Measurements from ENCODE around the gene LAD1. TPM values are rescaled to one million over a fixed set of nuclear protein-coding genes. Genes with fewer than 3 reads are reported as not detected.

The LAD1 gene
- total RNA-seq, 2 experiments from 2014 or later, result not detected

GRCh38 chr1:201403359-201403758 is 4.2 kb upstream of the LAD1 start:
- BruUV-seq (replicated peaks), result no TSS peak
- Histone ChIP-seq H3K9me2 (ENCODE audit: insufficient read depth, low read length) (no peaks in the 10 kb centered on the region), H3K9me3 (ENCODE audit: low read length) (no peaks in the 10 kb centered on the region), H3K4me2 (ENCODE audit: low read length) (no peak overlapping the region), H3K4me1 (ENCODE audit: insufficient read depth, low read length, poor library complexity, severe bottlenecking) (no peaks in the 10 kb centered on the region), H3K4me3 (ENCODE audit: low read depth, low read length, poor library complexity, severe bottlenecking) (no peak overlapping the region), H2AFZ (ENCODE audit: low read length) (no peak overlapping the region), H3K27ac (ENCODE audit: low read depth, low read length, poor library complexity, severe bottlenecking) (no peak overlapping the region), H3K79me2 (ENCODE audit: insufficient read depth, low read depth, low read length) (no peaks in the 10 kb centered on the region), H3K36me3 (ENCODE audit: insufficient read depth, low read length) (no peaks in the 10 kb centered on the region), H4K20me1 (ENCODE audit: insufficient read depth, low read length) (no peaks in the 10 kb centered on the region)
- TF ChIP-seq CTCF (conservative IDR thresholded peaks at IDR 0.05; ENCODE audit: low read length), result no peak
- TF ChIP-seq EZH2phosphoT487 (IDR thresholded peaks at IDR 0.05; ENCODE audit: borderline replicate concordance, low read depth, low read length), result no peak
- CTCF ChIA-PET (ENCODE audit: unreplicated experiment), result no interaction called here
- POLR2A ChIA-PET, result interaction anchor here (0.6 kb wide), 1 partner anchor 521 kb away, joined by 3 read pairs; no protein-coding TSS in a partner anchor
- DNase-seq (ENCODE audit: low spot score), result no peak
- intact Hi-C loops (cut with micrococcal nuclease; ENCODE audit: unreplicated experiment), result no loop called here

- Histone ChIP-seq H2AFZ (ENCODE audit: low read length) (no peak overlapping the region), H4K20me1 (ENCODE audit: insufficient read depth, low read length) (no peaks in the 10 kb centered on the region), H3K36me3 (ENCODE audit: insufficient read depth, low read length) (no peaks in the 10 kb centered on the region), H3K79me2 (ENCODE audit: insufficient read depth, low read depth, low read length) (no peaks in the 10 kb centered on the region), H3K9me2 (ENCODE audit: insufficient read depth, low read length) (no peaks in the 10 kb centered on the region), H3K4me3 (ENCODE audit: low read depth, low read length, poor library complexity, severe bottlenecking) (no peak overlapping the region), H3K4me2 (ENCODE audit: low read length) (no peak overlapping the region), H3K9me3 (ENCODE audit: low read length) (no peaks in the 10 kb centered on the region), H3K27ac (ENCODE audit: low read depth, low read length, poor library complexity, severe bottlenecking) (no peak overlapping the region), H3K4me1 (ENCODE audit: insufficient read depth, low read length, poor library complexity, severe bottlenecking) (no peaks in the 10 kb centered on the region)
- TF ChIP-seq CTCF (conservative IDR thresholded peaks at IDR 0.05; ENCODE audit: low read length), result no peak
- no peak for TF ChIP-seq EZH2phosphoT487 (IDR thresholded peaks at IDR 0.05; ENCODE audit: borderline replicate concordance, low read depth, low read length)
- DNase-seq (ENCODE audit: low spot score), result no peak
- POLR2A ChIA-PET, result no interaction called here
- no TSS peak for BruUV-seq (replicated peaks)
- intact Hi-C loops (cut with micrococcal nuclease; ENCODE audit: unreplicated experiment), result no loop called here
- CTCF ChIA-PET (ENCODE audit: unreplicated experiment), result no interaction called here
These were observed 2.6 kb upstream of the LAD1 start for GRCh38 chr1:201401700-201402099.

GRCh38 chr1:201400852-201401230 is 1.7 kb upstream of the LAD1 start:
- BruUV-seq (replicated peaks), result no TSS peak
- intact Hi-C loops (cut with micrococcal nuclease; ENCODE audit: unreplicated experiment), result no loop called here
- POLR2A ChIA-PET, result no interaction called here

More at GRCh38 chr1:201400852-201401230, 1.7 kb upstream of the LAD1 start:
- no peaks in the 10 kb centered on the region for H4K20me1 ChIP-seq (ENCODE audit: insufficient read depth, low read length)
- no peaks in the 10 kb centered on the region for H3K4me1 ChIP-seq (ENCODE audit: insufficient read depth, low read length, poor library complexity, severe bottlenecking)
- H3K4me3 ChIP-seq (ENCODE audit: low read depth, low read length, poor library complexity, severe bottlenecking), result no peak overlapping the region
- TF ChIP-seq CTCF (conservative IDR thresholded peaks at IDR 0.05; ENCODE audit: low read length) (no peak), EZH2phosphoT487 (IDR thresholded peaks at IDR 0.05; ENCODE audit: borderline replicate concordance, low read depth, low read length) (no peak)
- no peaks in the 10 kb centered on the region for H3K9me3 ChIP-seq (ENCODE audit: low read length)
- no peaks in the 10 kb centered on the region for H3K79me2 ChIP-seq (ENCODE audit: insufficient read depth, low read depth, low read length)
- H2AFZ ChIP-seq (ENCODE audit: low read length), result no peak overlapping the region
- H3K4me2 ChIP-seq (ENCODE audit: low read length), result no peak overlapping the region
- CTCF ChIA-PET (ENCODE audit: unreplicated experiment), result no interaction called here
- H3K27ac ChIP-seq (ENCODE audit: low read depth, low read length, poor library complexity, severe bottlenecking), result no peak overlapping the region
- DNase-seq (ENCODE audit: low spot score), result no peak
- no peaks in the 10 kb centered on the region for H3K9me2 ChIP-seq (ENCODE audit: insufficient read depth, low read length)
- no peaks in the 10 kb centered on the region for H3K36me3 ChIP-seq (ENCODE audit: insufficient read depth, low read length)
